Testis (tissue), 2 donors: ENCODE measurements around the gene AAK1.

Experiments
- CTCF ChIP-seq, 3 experiments: fragments of 450-650 bp in 2 of 3; fragments of 200-600 bp in 1 of 3; sonication (generic) in 1 of 3; IDR thresholded peaks; one replicate each; pipeline ENCODE4 v1.5.1; 2016 to 2019; ENCODE audit warnings: antibody characterized with exemption in 3 of 3, mild to moderate bottlenecking in 2 of 3, moderate library complexity in 1 of 3
- POLR2A ChIP-seq: fragments of 450-650 bp; IDR thresholded peaks from one replicate; pipeline ENCODE4 v1.6.1; 2017; ENCODE audit warnings: antibody characterized with exemption, mild to moderate bottlenecking, moderate library complexity

- no peak for TF ChIP-seq POLR2A
- TF ChIP-seq CTCF (IDR thresholded peaks at IDR 0.05), result no peak
Observed at GRCh38 chr2:69456950-69457445, 186.5 kb downstream of the AAK1 start.
